CD8-positive, alpha-beta memory T cell (primary cell): Measurements from ENCODE around the gene FAM174C. TPM values are rescaled to one million over a fixed set of nuclear protein-coding genes. Genes with fewer than 3 reads are reported as not detected.

Source experiments
- CTCF ChIA-PET: fragments of 350-600 bp; sonication (Branson Sonifier 250); formaldehyde crosslinking; loops from one replicate; lab custom pipeline; 2021; ENCODE audit warnings: antibody characterized with exemption; lab: Charles Lee
- POLR2A ChIA-PET: fragments of 350-600 bp; sonication (Branson Sonifier 250); formaldehyde crosslinking; loops from one replicate; lab custom pipeline; 2021; ENCODE audit warnings: antibody characterized with exemption; lab: Charles Lee
- DNase-seq, 5 donors: peaks; one replicate each; pipeline versions ENCODE4 v3.0.0 to v3.0.0-alpha.2; 2020 to 2022; ENCODE audit warnings: mixed read lengths in 1 of 5
- H3K27ac ChIP-seq: one replicate; pipeline ENCODE4 v1.7.0; 2013; ENCODE audit warnings: low read depth, mild to moderate bottlenecking, low read length, moderate library complexity
- H3K27me3 ChIP-seq: 2 replicates; pipeline ENCODE4 v1.7.0; 2013; ENCODE audit warnings: low read length, mild to moderate bottlenecking; ENCODE audit not compliant: insufficient read depth, poor library complexity, severe bottlenecking
- H3K36me3 ChIP-seq: 2 replicates; pipeline ENCODE4 v1.7.0; 2013; ENCODE audit warnings: mild to moderate bottlenecking, low read length, moderate library complexity; ENCODE audit not compliant: insufficient read depth
- H3K4me1 ChIP-seq: 2 replicates; pipeline ENCODE4 v1.7.0; 2013; ENCODE audit warnings: mild to moderate bottlenecking, low read length, moderate library complexity; ENCODE audit not compliant: insufficient read depth
- H3K4me3 ChIP-seq: 2 replicates; pipeline ENCODE4 v1.7.0; 2013; ENCODE audit warnings: mild to moderate bottlenecking, low read length
- H3K9me3 ChIP-seq: 2 replicates; pipeline ENCODE4 v1.7.0; 2013; ENCODE audit warnings: mild to moderate bottlenecking, low read length
- H3K27ac Mint-ChIP-seq, 8 donors: one replicate each; pipeline ENCODE4 v1.8.0; 2020 to 2021; ENCODE audit warnings: mixed read lengths in 8 of 8, mild to moderate bottlenecking in 6 of 8, inconsistent platforms in 3 of 8, moderate library complexity in 3 of 8
- H3K27me3 Mint-ChIP-seq, 2 donors: one replicate each; pipeline ENCODE4 v1.8.0; 2020 to 2021; ENCODE audit warnings: mixed read lengths in 2 of 2, mild to moderate bottlenecking in 1 of 2, moderate library complexity in 1 of 2
- H3K36me3 Mint-ChIP-seq, 3 donors: one replicate each; pipeline ENCODE4 v1.8.0; 2020 to 2021; ENCODE audit warnings: mixed read lengths in 3 of 3, inconsistent platforms in 1 of 3, mild to moderate bottlenecking in 1 of 3
- H3K4me1 Mint-ChIP-seq, 3 donors: one replicate each; pipeline ENCODE4 v1.8.0; 2020 to 2021; ENCODE audit warnings: mixed read lengths in 3 of 3, inconsistent platforms in 1 of 3, mild to moderate bottlenecking in 1 of 3
- H3K4me3 Mint-ChIP-seq, 7 donors: one replicate each; pipeline ENCODE4 v1.8.0; 2020 to 2021; ENCODE audit warnings: mixed read lengths in 7 of 7, mild to moderate bottlenecking in 6 of 7, moderate library complexity in 4 of 7, inconsistent platforms in 2 of 7
- H3K9me3 Mint-ChIP-seq, 5 donors: one replicate each; pipeline ENCODE4 v1.8.0; 2020 to 2022; ENCODE audit warnings: mixed read lengths in 5 of 5, mild to moderate bottlenecking in 3 of 5, moderate library complexity in 2 of 5, inconsistent platforms in 1 of 5
- polyA plus RNA-seq: library from polyadenylated mRNA; unstranded; fragments of 300-500 nt; fragmentation: Illumina TruSeq; gene quantifications from one replicate; pipeline ENCODE4 v1.2.3, GENCODE V29; 2021
- total RNA-seq, 2 experiments: library from RNA; stranded (reverse); gene quantifications; one replicate each; pipeline ENCODE4 v1.2.3, GENCODE V29; 2021

The FAM174C gene
- total and polyA plus RNA-seq, 3 experiments from 2014 or later = 100 to 113 (median 113) TPM

DNA sequence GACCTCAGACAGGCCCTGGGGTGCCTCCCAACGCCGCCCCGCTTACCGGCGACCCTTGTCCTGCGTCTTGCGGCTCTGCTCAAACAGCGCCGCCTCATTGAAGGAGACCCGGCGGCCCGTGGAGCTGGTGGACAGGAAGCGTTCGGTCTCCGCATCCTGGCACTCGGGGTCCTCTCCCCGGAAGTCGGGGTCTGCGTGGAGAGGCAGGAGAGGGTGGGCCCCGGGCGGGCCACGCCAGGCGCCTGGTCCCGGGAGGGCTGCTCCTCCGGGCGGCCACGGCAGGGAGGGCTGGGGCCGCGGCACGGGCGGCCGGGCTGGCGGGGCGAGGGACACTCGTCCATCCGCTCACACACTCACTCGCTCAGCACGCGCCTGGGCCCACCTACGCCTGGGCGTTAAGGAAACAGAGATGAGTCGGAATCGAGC lies 40.4 kb upstream of the FAM174C start:
- H3K27me3 ChIP-seq = no peaks in the 10 kb centered on the region
- no peak overlapping the region for H3K4me3 ChIP-seq
- Mint-ChIP-seq H3K27me3 (peaks cover 6 to 8% of the 10 kb centered on the region in 2 donors), H3K36me3 (no peaks in the 10 kb centered on the region), H3K4me1 (peaks cover 7 to 22% (median 9%) of the 10 kb centered on the region in 3 donors), H3K9me3 (no peaks in the 10 kb centered on the region), H3K4me3 (peak overlapping the region in 1 of 7 donors; percentile 24), H3K27ac (peak overlapping the region in 1 of 8 donors; percentile 81)
- DNase-seq = no peak
- H3K36me3 ChIP-seq = no peaks in the 10 kb centered on the region
- H3K4me1 ChIP-seq = peaks cover 11% of the 10 kb centered on the region
- CTCF ChIA-PET = no interaction called here
- POLR2A ChIA-PET = no interaction called here
- H3K27ac ChIP-seq = no peak overlapping the region
- H3K9me3 ChIP-seq = no peaks in the 10 kb centered on the region

DNA sequence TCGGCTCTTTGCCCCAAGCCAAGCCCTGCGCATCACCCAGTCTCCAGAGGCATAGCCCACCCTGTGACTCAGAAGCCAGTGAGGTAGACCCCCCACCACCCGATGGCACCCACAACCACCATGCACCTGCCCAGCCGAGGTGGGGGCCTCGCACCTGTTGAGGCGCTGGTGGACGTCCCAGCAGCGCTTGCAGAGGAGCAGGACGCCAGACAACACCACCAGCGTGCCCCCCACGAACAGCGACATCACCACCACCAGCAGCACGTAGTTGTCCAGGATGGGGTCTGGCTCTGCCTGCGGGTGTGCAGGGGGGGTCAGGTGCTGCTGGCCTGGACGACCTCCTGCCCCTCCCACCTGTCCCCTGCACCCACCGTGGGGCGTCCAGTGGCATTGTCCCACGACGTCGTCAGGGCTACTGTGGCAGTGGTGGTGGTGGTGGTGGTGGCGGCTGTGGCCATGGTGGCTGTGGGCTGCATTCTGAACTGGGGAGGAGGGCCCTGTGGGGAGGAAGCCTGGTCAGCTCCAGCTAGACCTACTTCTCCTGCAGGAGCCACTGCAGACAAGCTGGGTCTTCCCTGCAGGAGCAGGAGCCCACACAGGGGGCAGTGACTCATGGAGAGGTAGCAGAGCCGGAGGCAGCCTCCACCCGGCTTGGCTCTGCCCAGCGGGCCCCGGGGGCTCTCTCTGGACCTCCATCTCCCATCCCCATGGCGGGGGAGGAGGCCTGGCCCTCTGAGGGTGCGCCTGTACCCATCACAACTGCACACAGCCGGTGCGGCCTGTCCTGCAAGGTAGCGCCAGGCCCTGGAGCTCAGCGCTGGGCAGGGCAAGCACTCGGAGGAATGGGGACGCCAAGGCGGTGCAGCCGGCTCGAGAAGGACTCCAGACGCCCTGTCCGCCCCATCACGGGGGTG lies 39.4 kb upstream of the FAM174C start:
- POLR2A ChIA-PET = no interaction called here
- H3K4me3 ChIP-seq = no peak overlapping the region
- Mint-ChIP-seq H3K9me3 (no peaks in the 10 kb centered on the region), H3K27me3 (peaks cover 6 to 8% of the 10 kb centered on the region in 2 donors), H3K27ac (no peak overlapping the region), H3K36me3 (no peaks in the 10 kb centered on the region), H3K4me3 (peak overlapping the region in 1 of 7 donors; percentile 32), H3K4me1 (peaks cover 9 to 25% (median 11%) of the 10 kb centered on the region in 3 donors)
- no peaks in the 10 kb centered on the region for H3K36me3 ChIP-seq
- H3K27ac ChIP-seq = no peak overlapping the region
- CTCF ChIA-PET = no interaction called here
- peaks cover 17% of the 10 kb centered on the region for H3K4me1 ChIP-seq
- no peak for DNase-seq
- H3K27me3 ChIP-seq = no peaks in the 10 kb centered on the region
- no peaks in the 10 kb centered on the region for H3K9me3 ChIP-seq

DNA sequence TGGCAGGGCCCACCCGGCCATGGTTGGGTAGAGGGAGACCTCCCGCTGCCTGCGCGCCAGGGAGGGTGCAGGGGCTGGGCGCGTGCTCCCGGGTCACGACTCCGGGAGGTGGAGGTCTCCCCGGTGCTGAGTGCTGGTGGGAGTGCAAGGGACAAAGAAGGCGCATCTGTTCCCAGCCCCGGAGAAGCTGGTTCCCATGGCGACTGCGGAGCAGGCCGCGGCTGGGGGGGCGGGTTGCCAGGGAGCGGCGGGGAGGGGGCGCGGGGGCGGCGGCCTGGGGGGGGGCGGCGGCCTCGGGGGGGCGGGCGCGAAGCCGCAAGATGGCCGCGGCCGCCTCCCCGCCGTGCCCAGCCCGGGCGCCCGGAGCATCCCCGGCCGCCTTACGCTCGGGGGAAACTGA lies 38.8 kb upstream of the FAM174C start:
- Mint-ChIP-seq H3K9me3 (no peaks in the 10 kb centered on the region), H3K4me1 (peaks cover 15 to 32% (median 16%) of the 10 kb centered on the region in 3 donors), H3K27ac (no peak overlapping the region), H3K27me3 (peaks cover 6 to 8% of the 10 kb centered on the region in 2 donors), H3K4me3 (no peak overlapping the region), H3K36me3 (peaks cover 0 to 2% (median 0%) of the 10 kb centered on the region in 3 donors)
- no peak for DNase-seq
- no peak overlapping the region for H3K4me3 ChIP-seq
- H3K36me3 ChIP-seq = no peaks in the 10 kb centered on the region
- CTCF ChIA-PET = no interaction called here
- no peak overlapping the region for H3K27ac ChIP-seq
- no peaks in the 10 kb centered on the region for H3K9me3 ChIP-seq
- H3K27me3 ChIP-seq = no peaks in the 10 kb centered on the region
- POLR2A ChIA-PET = no interaction called here
- peaks cover 23% of the 10 kb centered on the region for H3K4me1 ChIP-seq

DNA sequence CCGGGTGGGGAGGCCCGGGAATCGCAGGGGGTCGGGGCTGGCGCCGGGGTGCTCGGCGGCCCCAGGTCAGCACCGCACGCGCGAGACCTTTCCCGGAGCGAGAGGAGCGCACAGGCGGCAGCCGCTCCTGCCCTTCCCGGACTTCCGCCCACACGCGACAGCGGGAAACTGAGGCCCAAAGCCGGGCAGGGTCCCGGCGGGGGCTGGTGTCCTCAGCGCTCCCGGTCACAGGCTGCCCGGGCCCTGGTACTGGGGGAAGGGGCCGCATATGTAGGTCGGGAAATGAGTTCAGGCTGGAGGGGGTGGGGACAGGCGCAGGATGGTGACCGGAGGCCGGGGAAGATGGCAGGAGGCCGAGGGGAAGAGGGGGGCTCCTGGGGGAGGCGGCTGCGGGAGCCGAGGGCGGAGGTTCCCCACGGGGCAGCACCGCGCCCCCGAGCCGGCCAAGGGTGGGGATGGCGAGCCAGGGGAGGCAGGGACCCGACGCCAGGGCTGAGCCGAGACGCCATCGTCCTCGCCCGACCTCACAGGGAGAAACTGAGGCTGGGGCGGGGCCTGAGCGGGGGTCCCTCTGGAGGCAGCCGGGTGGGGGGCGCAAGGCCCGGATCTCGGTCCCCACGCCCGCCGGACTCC lies 38.2 kb upstream of the FAM174C start:
- DNase-seq = no peak
- Mint-ChIP-seq H3K27me3 (peaks cover 6 to 8% of the 10 kb centered on the region in 2 donors), H3K27ac (no peak overlapping the region), H3K4me1 (peaks cover 16 to 35% (median 18%) of the 10 kb centered on the region in 3 donors), H3K4me3 (peak overlapping the region in 2 of 7 donors; percentile 34 to 59), H3K9me3 (no peaks in the 10 kb centered on the region), H3K36me3 (peaks cover 0 to 3% (median 0%) of the 10 kb centered on the region in 3 donors)
- Histone ChIP-seq H3K27me3 (no peaks in the 10 kb centered on the region), H3K4me1 (peaks cover 24% of the 10 kb centered on the region), H3K4me3 (no peak overlapping the region), H3K36me3 (no peaks in the 10 kb centered on the region), H3K9me3 (no peaks in the 10 kb centered on the region), H3K27ac (no peak overlapping the region)
- CTCF ChIA-PET = no interaction called here
- POLR2A ChIA-PET = no interaction called here

GRCh38 chr19:1237754-1238368 lies 37.5 kb upstream of the FAM174C start, which contains the start of gene CBARP:
Gene CBARP, minus strand, starts transcription at chr19:1238005. Its CDS starts 1,905 bp downstream, at chr19:1236100.
- ChIA-PET CTCF (interaction anchor here (1.6 kb wide), 1 partner anchor 31 kb away, joined by 3 read pairs; the partner anchor contains the start of gene CIRBP), POLR2A (interaction anchor here (0.6 to 1.8 kb wide), 4 partner anchors 22 to 332 kb away, joined by 3 to 8 read pairs (median 4); partner anchors contain the start of gene CIRBP)
- no peak within 1 kb of the TSS for H3K4me3 ChIP-seq
- Mint-ChIP-seq H3K4me3 (peak within 1 kb of the TSS; percentile 54 to 92 (median 83)), H3K4me1 (peaks cover 16 to 38% (median 19%) of the 10 kb centered on the region in 3 donors), H3K36me3 (peaks cover 0 to 3% (median 0%) of the 10 kb centered on the region in 3 donors), H3K27ac (peak within 1 kb of the TSS; percentile 37 to 91 (median 87)), H3K9me3 (no peaks in the 10 kb centered on the region), H3K27me3 (peaks cover 6 to 8% of the 10 kb centered on the region in 2 donors)
- H3K36me3 ChIP-seq = no peaks in the 10 kb centered on the region
- no peaks in the 10 kb centered on the region for H3K9me3 ChIP-seq
- H3K4me1 ChIP-seq = peaks cover 29% of the 10 kb centered on the region
- no peaks in the 10 kb centered on the region for H3K27me3 ChIP-seq
- H3K27ac ChIP-seq = no peak within 1 kb of the TSS
- peak in 3 of 5 donors; percentile 35 to 53 (median 46) for DNase-seq

DNA sequence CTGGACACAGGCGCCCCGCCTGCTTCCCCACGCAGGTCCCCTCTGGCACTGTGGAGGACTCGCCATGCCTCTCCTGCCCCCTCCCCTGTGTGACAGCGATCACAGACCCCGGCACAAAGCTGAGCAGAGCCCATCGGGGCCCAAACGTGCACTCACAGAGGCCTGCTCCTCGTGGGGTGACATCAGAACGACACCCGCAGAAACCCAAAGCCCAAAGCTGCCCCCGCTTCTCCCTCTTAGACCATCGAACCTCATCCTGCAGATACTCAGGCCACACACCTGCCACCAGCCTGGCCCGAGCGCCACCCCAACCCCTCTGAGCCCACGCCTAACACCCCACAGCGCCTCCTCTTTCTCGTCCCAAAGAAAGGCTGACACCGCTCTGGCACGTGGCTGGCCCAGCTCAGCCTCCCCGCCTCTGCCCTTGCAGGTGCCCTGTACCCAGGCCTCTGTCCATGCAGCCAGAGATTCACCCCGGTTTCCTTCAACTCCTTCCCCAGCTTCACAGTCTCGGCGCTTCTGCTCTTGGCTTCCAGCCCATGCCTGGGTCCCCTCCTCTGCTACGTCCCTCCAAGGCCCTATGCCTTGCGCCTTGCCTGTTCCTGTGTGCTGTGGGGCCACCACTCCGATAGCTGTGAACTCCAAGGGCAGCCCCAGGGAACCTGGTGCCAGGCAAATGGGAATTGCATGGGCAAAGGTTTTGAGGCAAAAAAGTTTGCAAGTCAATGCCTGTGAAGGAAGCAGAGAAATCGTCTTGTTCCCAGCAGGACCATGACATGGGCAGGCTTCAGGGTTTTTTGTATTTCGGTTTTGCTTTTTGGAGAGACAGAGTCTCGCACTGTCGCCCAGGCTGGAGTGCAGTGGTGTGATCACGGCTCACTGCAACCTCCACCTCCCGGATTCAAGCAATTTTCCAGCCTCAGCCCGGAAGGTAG lies 36.7 kb upstream of the FAM174C start:
- H3K27me3 Mint-ChIP-seq = peaks cover 6 to 8% of the 10 kb centered on the region in 2 donors
- H3K9me3 Mint-ChIP-seq = no peaks in the 10 kb centered on the region
- POLR2A ChIA-PET = interaction anchor here (0.6 to 1.8 kb wide), 5 partner anchors 31 to 579 kb away, joined by 3 to 8 read pairs (median 3); partner anchors contain the start of gene CIRBP
- peak in 1 of 5 donors; percentile 55 for DNase-seq
- Histone ChIP-seq H3K9me3 (no peaks in the 10 kb centered on the region), H3K27me3 (no peaks in the 10 kb centered on the region), H3K36me3 (no peaks in the 10 kb centered on the region), H3K4me3 (no peak overlapping the region), H3K27ac (no peak overlapping the region), H3K4me1 (peaks cover 34% of the 10 kb centered on the region)
- CTCF ChIA-PET = interaction anchor here (1.0 to 1.6 kb wide), 4 partner anchors 15 to 183 kb away, joined by 3 to 4 read pairs (median 3); partner anchors contain the start of gene CIRBP
- H3K36me3 Mint-ChIP-seq = peaks cover 0 to 4% (median 0%) of the 10 kb centered on the region in 3 donors
- H3K4me1 Mint-ChIP-seq = peaks cover 16 to 45% (median 19%) of the 10 kb centered on the region in 3 donors
- H3K27ac Mint-ChIP-seq = peak overlapping the region; percentile 37 to 91 (median 87)
- H3K4me3 Mint-ChIP-seq = peak overlapping the region; percentile 54 to 92 (median 83)
